ENCODE measurements around the gene CADM1. TPM values are rescaled to one million over a fixed set of nuclear protein-coding genes. Genes with fewer than 3 reads are reported as not detected.

CADM1 gene
- total RNA-seq, 1 donor, result 0.45 TPM

- TF ChIP-seq CTCF (IDR thresholded peaks at IDR 0.05; ENCODE audit: insufficient read depth, low read length), result no peak
- no peak for DNase-seq (ENCODE audit: low read depth)
Measured at GRCh38 chr11:115418081-115418480, 86.1 kb downstream of the CADM1 start.

DNA sequence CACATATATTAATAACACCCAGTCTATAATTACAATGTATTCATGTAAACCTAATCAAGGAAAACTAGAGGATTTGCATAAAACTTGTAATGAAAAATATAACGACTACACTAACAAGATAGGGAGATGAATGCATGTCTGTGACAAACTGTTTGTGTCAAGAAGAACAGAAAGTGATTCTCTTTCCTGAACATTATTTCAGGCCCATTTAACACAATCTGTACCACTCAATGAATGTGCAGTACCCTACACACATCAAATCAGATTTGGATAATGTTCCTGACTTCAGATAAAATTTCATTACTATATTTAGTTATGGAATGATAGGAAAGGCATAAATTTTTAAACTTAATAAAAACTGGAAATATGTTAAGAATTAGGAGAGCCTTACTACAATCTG lies 93.1 kb downstream of the CADM1 start:
- DNase-seq (ENCODE audit: low read depth), result no peak
- no peak for TF ChIP-seq CTCF (IDR thresholded peaks at IDR 0.05; ENCODE audit: insufficient read depth, low read length)
- H3K4me3 ChIP-seq (ENCODE audit: low read depth, low read length), result no peak overlapping the region

More at GRCh38 chr11:115418081-115418480, 86.1 kb downstream of the CADM1 start:
- H3K4me3 ChIP-seq (ENCODE audit: low read depth, low read length), result no peak overlapping the region

- no peak for TF ChIP-seq CTCF (IDR thresholded peaks at IDR 0.05; ENCODE audit: insufficient read depth, low read length)
- no peak for DNase-seq (ENCODE audit: low read depth)
- no peak overlapping the region for H3K4me3 ChIP-seq (ENCODE audit: low read depth, low read length)
Measured at GRCh38 chr11:115409691-115410220, 94.5 kb downstream of the CADM1 start.

DNA sequence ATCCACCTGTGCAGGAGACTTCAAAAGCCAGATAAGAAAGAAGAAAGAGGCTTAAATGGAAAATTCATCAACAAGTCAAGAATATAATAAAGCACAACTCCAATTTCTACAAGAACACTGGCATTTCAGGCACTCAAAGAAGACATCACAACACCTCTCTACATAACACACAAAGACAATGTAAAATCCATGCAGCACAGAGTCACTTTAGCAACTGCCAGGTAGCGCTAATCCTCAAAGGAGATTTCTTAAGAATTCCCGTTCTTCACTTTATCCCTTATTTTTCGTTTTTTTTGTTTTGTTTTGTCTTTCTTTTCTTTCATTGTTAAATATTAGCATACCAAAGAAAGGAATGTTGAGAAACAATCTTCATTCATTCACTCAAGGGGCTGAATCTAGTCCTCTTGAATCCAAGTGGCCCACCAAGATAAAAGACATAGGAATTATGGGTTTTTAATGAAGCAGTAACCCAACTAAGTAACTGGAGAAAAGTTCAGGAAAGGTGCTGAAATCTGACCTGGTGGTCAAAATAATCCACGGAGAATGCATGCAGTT lies 95.0 kb downstream of the CADM1 start:
- no peak overlapping the region for H3K4me3 ChIP-seq (ENCODE audit: low read depth, low read length)
- no peak for DNase-seq (ENCODE audit: low read depth)
- TF ChIP-seq CTCF (IDR thresholded peaks at IDR 0.05; ENCODE audit: insufficient read depth, low read length), result no peak

- no peak overlapping the region for H3K4me3 ChIP-seq (ENCODE audit: low read depth, low read length)
- no peak for DNase-seq (ENCODE audit: low read depth)
- no peak for TF ChIP-seq CTCF (IDR thresholded peaks at IDR 0.05; ENCODE audit: insufficient read depth, low read length)
Measured at GRCh38 chr11:115408036-115408921, 95.9 kb downstream of the CADM1 start.

DNA sequence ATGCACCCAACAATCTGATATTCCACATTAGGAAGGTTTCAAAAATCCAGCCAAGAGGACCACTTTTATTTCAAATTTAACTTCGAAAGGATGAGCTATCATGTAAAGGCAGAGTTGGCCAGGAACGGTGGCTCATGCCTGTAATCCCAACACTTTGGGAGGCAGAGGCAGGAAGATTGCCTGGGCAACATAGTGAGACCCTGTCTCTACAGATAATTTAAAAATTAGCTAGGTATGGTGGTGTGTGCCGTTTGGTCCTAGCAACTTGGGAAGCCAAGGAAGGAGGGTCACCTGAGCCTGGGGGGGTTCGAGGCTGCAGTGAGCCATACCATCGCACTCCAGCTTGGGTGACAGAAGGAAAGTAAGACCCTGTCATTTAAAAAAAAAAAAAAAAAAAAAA lies 96.7 kb downstream of the CADM1 start:
- no peak for TF ChIP-seq CTCF (IDR thresholded peaks at IDR 0.05; ENCODE audit: insufficient read depth, low read length)
- no peak for DNase-seq (ENCODE audit: low read depth)

More for the DNA sequence above, 96.7 kb downstream of the CADM1 start:
- no peak overlapping the region for H3K4me3 ChIP-seq (ENCODE audit: low read depth, low read length)

Data from fibroblast of the aortic adventitia (primary cell).